Kidney glomerular epithelial cell (primary cell): ENCODE measurements around the gene RNF126.
A peak's percentile ranks its signal among the peaks of the same experiment; 100 is the strongest.
"Not testable (repeated sequence)": the region's sequence is repeated elsewhere in the genome, so short reads cannot be mapped to it uniquely, and the experiment has no call there.

Experiments used
- DNase-seq: peaks from one replicate; lab custom pipeline; 2025; lab: John Stamatoyannopoulos, UW

The RNF126 gene

DNA sequence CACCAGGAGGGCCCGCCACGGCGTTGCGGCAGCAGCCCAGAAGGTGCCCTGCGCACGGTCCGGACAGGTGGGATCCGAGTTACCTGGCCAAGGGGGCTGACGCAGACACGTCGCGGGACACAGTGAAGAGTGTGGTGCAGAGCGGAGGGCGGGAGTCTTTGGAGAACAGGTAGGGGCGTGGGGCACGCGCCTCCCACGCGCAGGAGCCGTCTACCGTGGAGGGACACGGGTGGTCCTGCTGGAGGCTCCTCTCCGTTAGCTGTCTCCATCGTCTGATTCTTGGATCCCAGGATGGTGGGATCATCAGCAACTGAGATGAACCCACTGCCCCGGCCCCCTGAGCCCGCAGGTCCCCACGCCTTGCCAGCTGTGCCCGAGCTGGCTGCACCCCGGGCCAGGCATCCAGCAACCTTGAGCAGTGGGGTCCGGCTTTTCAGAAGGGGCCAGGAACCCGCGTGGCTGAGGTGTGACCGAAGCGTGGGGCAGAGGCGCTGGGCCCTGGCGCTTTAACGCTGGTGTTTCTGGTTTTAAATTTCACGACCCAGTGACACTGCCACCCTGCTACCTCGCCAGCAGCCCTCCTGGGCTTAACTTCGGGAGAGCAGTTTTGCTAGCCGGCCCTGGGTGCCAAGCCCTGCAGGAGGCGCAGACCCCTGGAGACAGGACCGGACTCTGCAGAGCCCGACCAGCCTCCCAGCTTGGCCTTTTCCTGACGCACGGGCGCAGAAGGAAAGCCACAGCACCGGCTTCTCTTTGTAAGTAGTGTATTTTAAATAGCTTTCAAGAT is 16.0 kb downstream of the RNF126 start:
- no peak for DNase-seq

DNA sequence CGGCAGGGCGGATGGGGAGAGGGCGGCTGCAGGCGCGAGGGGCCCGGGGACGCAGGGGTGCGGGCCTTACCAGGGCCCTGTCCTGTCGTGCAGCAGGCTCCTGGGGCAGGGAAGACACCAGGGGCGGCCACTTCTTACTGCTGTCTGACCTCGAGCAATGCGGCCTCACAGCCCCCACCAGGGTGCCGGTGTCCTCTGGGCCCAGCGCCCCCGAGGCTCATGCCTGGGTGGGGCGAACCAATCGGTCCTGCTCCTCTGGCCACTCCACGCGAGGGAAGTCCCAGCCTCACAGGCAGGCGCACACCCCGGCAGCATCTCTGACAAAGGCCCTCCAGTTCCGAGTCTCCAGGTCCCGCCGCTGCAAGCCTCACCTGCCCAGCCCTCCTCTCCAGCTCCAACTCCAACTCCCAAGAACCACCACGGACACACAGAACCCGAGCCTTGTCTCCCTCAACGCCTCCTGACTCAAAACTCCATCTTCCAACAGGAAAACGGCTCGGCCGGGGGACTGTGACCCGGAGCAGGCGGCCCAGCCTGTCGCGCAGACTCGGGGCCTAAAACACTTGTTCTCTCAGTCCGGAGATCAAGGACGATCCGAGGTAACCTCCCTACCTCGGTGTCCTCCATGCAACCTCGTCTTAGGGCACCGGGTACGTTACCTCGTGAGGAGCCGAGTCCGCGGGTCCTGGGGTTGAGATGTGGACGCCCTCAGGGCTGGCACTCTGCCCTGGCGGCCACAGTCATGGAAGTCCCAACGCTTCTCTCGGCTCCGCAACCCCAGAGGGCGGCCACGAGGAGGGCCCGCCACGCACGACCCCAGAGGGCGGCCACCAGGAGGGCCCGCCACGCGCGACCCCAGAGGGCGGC is 16.9 kb downstream of the RNF126 start:
- DNase-seq = no peak

DNA sequence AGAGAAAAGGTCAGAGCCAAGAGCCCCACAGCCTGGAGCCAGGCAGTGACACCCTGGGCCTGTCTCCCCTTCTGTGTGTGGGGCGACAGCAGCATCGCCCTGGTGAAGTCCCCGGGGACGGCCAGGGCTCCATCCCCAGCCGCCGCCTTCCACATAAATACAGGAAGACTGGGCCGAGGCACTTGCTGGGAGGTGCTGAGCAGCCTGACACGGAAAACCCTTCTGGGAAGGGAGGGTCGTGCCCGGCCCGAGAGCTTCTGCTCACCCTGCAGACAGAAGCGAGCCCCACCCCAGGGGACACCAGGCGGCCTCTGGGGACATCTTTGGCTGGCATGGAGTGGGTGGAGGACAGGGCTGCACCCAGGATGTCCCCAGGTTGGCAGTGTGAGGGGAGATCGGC is 18.2 kb downstream of the RNF126 start:
- DNase-seq = no peak

DNA sequence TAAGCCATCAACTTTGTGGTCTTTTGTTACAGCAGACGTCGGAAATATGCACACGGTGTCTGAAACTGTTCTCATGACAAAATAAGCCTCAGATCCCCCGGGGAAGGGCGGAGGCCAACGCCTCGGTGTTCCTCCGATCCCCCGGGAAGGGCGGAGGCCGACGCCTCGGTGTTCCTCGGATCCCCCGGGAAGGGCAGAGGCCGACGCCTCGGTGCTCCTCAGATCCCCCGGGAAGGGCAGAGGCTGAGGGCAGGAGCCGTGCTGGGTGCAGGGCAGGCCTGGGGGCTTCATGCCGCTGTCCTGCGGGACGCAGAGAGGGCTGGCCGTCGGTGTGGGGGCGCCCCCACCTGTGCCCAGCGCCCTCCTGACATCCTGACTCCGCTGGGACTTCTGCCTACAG is 18.7 kb downstream of the RNF126 start:
- no peak for DNase-seq

DNA sequence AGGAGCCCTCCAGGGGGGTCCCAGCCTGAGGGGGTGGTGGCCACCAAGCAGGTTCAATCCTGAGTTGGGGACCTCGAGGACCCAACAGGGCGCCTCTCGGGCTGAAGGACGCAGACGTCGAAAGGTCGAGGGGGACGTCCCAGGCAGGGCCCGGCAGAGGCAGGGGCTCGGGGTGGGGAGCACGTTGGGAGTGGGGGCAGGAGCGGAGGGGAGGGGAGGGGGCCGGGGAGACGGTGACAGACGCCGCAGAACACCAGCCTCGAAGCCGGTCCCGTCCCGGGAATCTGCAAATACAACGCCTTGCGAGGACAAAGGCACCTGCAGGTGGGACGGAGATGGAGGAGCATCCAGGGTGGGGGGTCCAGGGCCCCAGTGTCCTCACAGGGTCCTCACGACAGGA is 19.3 kb downstream of the RNF126 start:
- DNase-seq = no peak

DNA sequence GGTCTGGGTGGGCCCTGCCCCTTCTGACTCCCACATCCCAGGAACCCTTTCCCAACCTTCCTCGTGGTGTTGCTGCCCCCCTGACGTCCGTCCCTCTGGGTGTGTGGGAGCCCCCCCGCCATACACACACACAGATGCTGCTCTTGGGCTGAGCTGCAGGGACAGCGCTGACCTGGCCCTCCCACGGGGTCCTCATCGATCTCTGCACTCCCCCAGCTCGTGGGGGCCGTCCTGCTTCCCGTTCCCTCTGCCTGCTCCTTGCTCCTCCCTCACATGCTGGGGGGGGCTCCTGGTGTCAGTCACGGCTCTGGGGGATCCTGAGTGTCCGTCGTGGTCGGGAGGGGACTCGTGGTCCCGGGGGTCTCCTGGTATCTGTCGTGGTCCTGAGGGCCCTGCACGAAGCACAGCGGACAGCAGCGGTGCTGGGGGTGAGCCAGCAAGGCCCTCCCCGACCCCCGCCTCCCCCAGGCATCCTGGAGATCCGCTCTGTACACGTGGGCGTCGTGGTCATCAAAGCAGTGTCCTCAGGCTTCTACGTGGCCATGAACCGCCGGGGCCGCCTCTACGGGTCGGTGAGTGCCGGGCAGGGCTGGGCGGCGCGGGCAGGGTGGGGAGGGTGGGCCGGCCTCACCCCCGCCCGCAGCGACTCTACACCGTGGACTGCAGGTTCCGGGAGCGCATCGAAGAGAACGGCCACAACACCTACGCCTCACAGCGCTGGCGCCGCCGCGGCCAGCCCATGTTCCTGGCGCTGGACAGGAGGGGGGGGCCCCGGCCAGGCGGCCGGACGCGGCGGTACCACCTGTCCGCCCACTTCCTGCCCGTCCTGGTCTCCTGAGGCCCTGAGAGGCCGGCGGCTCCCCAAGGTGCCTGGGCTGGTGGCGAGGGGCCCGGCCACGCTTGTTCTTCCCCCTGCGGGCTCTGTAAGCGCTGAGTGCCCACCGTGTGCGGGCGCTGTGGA is 20.0 kb downstream of the RNF126 start:
- no peak for DNase-seq

DNA sequence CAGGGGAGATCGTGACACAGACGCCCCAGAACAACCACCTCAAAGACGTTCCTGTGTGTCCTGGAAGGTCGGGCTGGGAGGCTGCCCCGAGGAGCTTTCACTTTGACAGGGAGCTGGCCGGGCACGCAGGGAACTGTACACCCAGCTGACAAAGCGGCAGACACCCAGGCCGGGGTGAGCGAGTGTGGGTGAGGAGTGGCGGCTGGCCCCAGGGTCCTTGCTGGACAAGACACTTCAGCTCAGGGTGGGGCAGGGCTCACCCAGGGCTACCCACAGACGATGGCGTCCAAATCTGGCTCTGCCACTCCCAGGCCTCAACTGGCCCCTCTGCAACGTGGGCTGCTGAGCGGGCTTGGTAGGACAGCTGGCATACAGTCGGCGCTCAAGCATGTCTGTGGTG is 21.3 kb downstream of the RNF126 start:
- no peak for DNase-seq

DNA sequence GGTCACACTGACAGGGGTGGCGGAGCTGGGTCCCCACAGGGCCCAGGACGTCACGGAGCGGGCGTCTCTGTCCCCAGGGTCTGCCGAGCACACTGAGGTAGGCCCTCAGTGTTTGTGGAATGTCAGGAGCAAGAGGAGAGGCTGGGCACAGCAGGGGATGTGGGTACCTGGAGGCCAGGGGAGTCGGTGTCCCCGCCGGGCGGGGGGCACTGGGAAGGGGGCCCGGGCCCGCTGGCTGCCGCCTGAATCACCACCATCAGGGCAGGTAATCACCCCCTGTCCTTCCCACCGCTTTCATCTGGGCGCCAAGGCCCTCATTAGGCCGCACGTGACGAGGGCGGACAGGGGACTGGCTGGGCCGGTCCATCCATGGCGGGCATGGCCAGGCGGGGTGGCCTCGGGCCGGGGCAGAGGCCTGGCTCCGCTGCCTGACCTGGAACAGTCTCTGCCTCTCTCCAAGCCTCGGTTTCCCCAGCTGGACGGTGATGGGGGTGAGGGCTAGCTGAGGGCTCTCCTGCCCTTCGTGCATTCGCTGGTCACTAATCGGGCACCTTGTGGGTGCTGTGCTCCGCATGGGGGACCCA is 22.3 kb downstream of the RNF126 start:
- DNase-seq = no peak

DNA sequence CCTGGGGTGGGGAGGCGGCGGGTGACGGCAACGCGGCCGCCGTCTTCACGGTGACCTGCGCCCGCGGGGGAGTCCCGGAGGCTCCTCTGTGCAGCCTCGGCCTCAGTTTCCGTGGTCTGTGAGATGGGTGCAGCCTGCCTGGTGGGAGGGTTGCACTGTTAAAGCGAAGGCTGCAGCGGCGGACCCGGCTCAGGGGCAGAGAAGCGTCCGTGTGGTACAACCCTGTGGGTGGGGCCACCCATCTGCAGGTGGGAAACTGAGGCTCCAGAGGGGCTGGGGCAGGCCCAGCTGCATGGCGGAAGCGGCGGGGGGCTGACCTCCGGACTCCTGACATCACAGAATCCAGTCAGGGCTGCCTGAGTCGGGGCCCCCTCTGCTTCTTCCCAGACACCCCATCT is 22.9 kb downstream of the RNF126 start:
- DNase-seq = no peak

DNA sequence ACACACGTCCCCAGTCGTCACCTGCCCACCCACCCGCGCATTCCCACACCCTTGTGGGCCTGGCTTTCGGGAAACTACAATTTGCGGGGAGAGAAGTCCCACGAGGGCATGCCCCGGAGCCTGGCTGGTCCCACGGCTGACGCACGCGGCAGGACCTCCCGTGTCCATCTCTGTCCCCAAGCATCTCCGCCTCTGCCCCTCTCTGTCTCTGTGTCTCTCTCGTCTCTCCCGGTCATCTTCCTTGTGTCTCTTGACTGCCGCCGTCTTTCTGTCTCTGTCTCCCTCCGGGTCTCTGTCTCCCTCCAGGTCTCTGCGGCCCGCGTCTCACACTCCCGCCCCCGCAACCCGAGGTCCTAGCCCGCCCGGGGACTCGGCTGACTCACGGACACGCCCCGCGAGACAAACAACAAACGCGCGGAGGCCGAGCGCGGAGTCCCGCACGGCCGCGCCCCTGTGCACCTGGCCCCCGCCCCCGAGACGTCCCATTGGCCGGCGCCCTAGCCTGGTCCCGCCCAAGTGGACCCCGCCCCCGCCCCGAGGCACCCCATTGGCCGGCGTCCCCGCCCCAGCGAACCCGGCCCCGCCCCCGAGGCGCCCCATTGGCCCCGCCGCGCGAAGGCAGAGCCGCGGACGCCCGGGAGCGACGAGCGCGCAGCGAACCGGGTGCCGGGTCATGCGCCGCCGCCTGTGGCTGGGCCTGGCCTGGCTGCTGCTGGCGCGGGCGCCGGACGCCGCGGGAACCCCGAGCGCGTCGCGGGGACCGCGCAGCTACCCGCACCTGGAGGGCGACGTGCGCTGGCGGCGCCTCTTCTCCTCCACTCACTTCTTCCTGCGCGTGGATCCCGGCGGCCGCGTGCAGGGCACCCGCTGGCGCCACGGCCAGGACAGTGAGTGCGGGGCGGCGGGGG is 23.5 kb downstream of the RNF126 start, which contains the start of gene FGF22:
FGF22 (plus strand) TSS at position 627 of the 908 bp plus-strand sequence; CDS start at position 674, 47 bp downstream.
- DNase-seq = peak; percentile 42

DNA sequence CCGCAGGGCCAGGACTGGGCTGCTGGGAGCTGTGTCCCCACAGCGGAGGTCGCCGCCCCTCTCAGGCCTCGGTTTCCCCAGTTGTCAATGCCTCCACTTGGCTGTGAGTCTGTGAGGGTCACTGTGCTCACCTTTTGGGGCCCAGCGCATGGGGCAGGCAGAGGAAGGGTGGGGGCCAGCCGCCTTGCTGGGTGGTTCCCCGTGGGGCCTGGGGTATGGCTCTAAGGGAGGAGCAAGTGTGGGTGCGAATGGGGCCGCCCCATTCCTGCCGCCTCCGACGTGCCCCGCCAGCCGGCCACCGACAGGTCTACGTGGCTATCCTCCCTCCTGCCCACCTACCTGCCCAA is 24.1 kb downstream of the RNF126 start:
- no peak for DNase-seq

DNA sequence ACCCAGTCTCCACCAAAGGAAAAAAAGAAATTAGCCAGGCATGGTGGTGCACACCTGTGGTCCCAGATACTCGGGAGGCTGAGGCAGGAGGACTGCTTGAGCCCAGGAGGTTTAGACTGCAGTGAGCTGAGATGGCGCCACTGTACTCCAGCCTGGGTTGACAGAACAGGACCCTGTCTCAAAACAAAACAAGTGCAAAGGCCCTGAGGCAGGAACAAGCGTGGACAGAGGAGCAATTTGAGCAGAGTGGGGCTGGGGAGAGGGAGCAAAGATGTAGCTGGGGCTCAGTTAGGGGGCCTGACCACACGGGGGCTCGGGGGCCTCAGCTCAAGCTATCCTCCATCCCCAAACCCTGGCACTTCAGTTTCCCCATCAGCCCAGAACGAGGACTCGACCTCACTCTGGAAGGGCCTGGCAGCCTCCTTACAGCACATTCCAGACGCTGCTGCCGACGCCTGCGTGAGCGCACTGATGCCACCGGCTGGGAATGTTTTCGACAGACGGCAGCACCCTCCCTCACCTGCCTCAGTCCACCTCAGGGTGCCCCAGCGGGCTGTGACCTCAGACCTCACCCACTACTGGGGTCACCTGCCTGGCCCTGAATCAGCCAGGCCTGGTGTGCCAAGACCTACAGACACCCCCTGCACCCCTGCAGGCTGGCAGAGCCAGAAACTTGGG is 27.9 kb downstream of the RNF126 start:
- no peak for DNase-seq

DNA sequence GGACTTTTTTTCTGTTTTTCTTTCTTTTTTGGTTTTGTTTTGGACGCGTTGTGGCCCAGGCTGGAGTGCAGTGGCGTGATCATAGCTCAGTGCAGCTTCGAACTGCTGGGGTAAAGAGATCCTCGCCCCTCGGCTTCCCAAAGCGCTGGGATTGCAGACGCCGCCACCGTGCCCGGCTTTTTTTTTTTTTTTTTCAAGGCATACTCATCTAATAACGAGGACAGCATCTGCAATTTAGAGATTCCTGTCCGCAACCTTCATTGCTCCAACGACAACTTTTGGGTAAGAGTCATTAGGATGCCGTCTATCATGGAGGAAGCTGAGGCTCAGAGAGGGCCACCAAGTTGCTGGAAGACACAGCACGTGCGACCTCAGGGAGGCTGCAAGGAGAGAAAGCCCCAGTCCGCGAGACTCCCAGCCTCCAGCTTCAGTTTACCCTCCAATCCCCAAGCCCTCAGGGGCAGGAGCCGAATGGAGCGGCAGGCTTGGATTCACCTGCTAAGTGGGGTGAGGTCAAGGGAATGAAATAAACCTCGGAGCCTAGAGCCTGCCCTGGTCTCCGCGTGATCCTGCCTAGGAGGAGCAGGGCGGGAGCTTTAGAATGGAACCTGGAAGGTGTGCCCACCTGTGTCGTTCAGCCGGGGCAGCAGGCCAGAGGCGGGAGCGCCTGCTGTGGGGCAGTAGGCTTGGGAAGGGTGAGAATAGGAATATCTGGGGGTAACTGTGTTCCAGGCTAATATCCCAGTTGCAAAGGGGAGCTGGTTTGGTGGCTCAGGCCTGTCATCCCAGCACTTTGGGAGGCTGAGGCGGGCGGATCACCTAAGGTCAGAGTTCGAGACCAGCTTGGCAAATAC is 29.0 kb downstream of the RNF126 start:
- no peak for DNase-seq

DNA sequence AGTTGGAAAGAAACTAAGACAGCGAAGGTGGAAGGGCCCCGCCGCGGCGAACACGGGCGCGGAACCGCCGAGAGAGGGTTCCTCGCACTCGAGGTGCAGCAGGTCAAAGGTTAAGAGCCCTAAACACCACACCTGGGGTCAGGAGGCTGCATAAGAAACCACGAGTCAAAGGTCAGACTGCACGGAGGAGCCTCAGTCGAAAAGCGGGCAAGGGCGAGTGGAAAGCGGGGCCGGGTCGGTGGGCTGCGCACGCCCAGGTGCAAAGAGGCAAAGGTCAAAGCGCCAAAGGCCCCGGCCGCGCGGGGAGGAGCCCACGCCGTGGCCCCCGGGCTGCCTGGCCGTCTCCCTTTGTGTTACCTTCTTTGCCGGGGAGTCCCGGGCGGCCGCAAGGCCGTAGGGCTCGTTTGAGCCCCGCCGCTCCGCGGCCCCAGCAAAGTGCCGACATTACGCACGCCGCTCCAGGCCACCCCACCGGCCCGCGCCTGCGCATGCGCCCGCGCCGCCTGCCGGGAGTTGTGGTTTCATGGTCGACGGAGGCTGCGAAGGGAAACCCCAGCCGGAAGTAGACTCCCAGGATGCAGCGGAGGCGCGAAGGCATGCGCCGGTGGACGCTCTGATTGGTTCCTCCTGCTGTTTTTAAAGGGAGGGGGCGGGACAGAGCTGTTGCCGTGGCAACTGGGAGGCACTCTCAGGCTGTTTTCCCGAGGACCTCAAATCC is 29.8 kb downstream of the RNF126 start, which contains the start of gene POLRMT:
POLRMT (minus strand) TSS at position 470 of the 718 bp plus-strand sequence; CDS start at position 445, 25 bp downstream.
- peak; percentile 95 for DNase-seq

DNA sequence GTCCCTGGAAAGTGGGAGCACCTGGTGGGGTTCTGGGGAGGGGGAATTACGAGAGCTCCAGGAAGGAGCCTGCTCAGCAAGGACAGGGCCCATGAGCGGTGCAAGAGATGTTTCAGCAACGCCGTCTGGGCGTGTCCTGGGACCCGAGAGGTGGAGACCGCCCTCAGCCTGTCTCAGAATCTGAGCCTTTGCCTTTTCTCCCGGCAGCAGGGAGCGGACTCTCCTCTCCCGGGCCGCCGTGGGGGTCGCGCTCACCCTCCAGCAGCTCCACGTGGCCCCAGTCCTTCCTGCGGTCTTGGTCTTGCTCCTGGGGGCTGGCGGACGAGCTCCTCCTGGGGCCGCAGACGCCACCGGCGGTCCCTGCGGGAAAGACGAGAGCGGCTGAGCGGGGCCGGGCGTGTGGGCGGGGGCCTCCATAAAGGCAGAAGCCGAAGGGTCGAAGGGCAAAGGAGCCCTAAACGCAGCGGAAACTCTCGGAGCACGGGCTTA is 30.4 kb downstream of the RNF126 start:
- DNase-seq = peak; percentile 18

DNA sequence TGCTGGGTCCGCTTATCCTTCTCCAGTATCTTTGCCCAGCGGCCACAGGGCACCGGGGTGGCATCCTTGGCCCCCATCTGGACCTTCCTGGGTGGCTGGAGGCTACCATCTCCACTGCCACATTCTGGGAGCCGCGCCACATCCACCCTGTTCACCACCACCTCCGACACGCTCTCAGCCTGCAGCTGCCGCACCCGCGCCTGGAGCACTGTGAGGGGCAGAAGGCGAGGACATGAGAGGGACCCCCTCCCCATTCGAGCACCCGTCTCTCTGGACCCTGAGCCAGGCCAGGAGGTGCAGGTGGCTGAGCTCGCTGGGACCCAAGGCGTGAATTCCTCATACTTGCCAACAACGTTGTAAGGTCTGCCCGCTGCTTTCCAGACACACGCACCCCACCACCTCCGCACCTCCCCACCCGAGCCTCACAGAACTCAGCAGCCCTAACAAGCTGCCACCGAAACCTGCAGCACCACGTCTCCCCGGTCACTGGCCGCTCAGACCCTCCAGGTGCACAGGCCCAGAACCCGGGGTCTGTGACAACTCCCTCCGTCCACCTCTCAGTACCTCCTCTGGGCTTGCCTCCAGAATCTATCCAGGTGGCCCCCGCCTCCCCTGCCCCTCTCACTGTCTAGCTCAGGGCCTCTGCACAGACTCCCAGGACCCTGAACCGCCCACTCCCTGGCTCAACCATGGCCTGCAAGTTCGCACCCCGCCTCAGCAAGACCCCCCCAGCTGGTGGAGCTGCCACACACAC is 32.9 kb downstream of the RNF126 start:
- no peak for DNase-seq

DNA sequence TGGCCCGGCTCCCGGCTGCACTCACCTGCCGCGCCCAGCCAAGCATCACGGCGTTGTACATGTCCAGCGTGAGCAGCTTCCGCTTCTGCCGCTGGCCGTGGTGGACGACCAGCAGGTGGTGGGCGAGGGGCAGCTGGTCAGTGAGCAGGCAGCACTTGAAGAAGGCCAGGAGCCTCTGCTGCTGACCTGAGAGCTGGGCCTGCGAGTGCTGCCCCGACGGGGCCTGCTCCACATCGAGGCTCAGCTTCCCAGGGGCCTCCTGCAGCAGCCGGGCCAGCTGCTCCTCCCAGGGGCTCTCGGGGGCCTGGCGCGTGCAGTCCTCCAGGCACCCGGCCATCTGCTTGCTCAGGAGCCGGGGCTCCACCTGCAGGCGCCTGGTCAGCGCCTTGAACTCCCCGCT is 33.5 kb downstream of the RNF126 start:
- not testable (repeated sequence) for DNase-seq
